Heart right ventricle (tissue), 16 donors: ENCODE measurements around the gene OR52I2. TPM values are rescaled to one million over a fixed set of nuclear protein-coding genes. Genes with fewer than 3 reads are reported as not detected.

ENCODE experiments used
- ATAC-seq, 8 donors: fragments of 200-7000 bp; cut with Tn5 transposase; one replicate each; pipeline ENCODE4 v1.9.1; 2020; ENCODE audit warnings: mild to moderate bottlenecking in 8 of 8, moderate library complexity in 8 of 8, moderate number of reproducible peaks in 1 of 8
- DNase-seq, 2 donors: peaks; one replicate each; pipeline ENCODE4 v3.0.0-alpha.2; 2020
- H3K27ac ChIP-seq, 10 donors: fragments of 200-600 bp; sonication (generic) in 2 of 10; one replicate each; pipeline versions ENCODE4 v1.5.0 to v1.8.0; 2020 to 2022; ENCODE audit warnings: mild to moderate bottlenecking in 3 of 10
- H3K27me3 ChIP-seq, 7 donors: fragments of 200-600 bp; one replicate each; pipeline ENCODE4 v1.8.0; 2021 to 2022; ENCODE audit warnings: mild to moderate bottlenecking in 2 of 7
- H3K36me3 ChIP-seq, 9 donors: fragments of 200-600 bp; sonication (generic) in 1 of 9; one replicate each; pipeline versions ENCODE4 v1.5.0 to v1.8.0; 2020 to 2022; ENCODE audit warnings: mild to moderate bottlenecking in 2 of 9
- H3K4me1 ChIP-seq, 9 donors: fragments of 200-600 bp; sonication (generic) in 1 of 9; one replicate each; pipeline versions ENCODE4 v1.5.0 to v1.8.0; 2020 to 2022; ENCODE audit warnings: mild to moderate bottlenecking in 4 of 9
- H3K4me3 ChIP-seq, 10 donors: fragments of 200-600 bp; sonication (generic) in 2 of 10; one replicate each; pipeline versions ENCODE4 v1.5.0 to v1.8.0; 2020 to 2022; ENCODE audit warnings: mild to moderate bottlenecking in 7 of 10, moderate library complexity in 2 of 10
- H3K9me3 ChIP-seq, 11 donors: fragments of 200-600 bp in 10 of 11; sonication (generic) in 2 of 11; one replicate each; pipeline versions ENCODE4 v1.5.0 to v1.8.0; 2013 to 2022; ENCODE audit warnings: mild to moderate bottlenecking in 2 of 11, control low read depth in 1 of 11, moderate library complexity in 1 of 11
- CTCF ChIP-seq, 9 donors: fragments of 200-600 bp; sonication (generic) in 2 of 9; IDR thresholded peaks; one replicate each; pipeline versions ENCODE4 v1.5.0 to v1.8.0; 2021 to 2022; ENCODE audit warnings: antibody characterized with exemption in 9 of 9, mild to moderate bottlenecking in 5 of 9, moderate library complexity in 1 of 9
- WGBS, 2 donors: extraction: QIAGEN DNeasy Blood & Tissue Kit; methylation state at CpG; one replicate each; pipeline ENCODE4 v1.1.7; 2013; ENCODE audit warnings: inconsistent platforms in 1 of 2; 5-methylcytosine and 5-hydroxymethylcytosine counted together
- intact Hi-C, 10 donors: fragments of 100-400 bp; cut with DNase I; formaldehyde crosslinking; loops; one replicate each; pipeline versions ENCODE4 v1.11.1 to v1.14.2; 2022
- polyA plus RNA-seq, 2 donors: library from polyadenylated mRNA; stranded (reverse); fragments of 200-250 nt; gene quantifications; one replicate each; pipeline ENCODE4 v1.2.3, GENCODE V29; 2013
- total RNA-seq, 10 donors: library from RNA; stranded (reverse); fragmentation: NEBNext Ultra II Directional in 3 of 10; extraction: Animal tissue kit (Norgen Biotek cat#: 25700) in 3 of 10; gene quantifications; one replicate each; pipeline versions ENCODE4 v1.2.1 to v1.2.4, GENCODE V29; 2021 to 2023
- donor health status: Arrhythmogenic right ventricular cardiomyopathy.
- donor health status: ischemic (EF 13 %, LVEDD 7.1; RV severe dilation, severe dysfunction).
- donor health status: healthy with polysubstance abuse.
- donor health status: DM: no; HTN: yes; CAD: no.
- donor health status: DM: no; HTN: no; CAD: no.
- donor health status: ischemic (EF 25% LVEDD 6.9; RV normal size, moderate dysfunction).
- donor health status: ischemic (EF 25% LVEDD 5.7; RV mildly dilated, moderate dysfunction).
- donor health status: healthy.
- donor health status: DM: yes; HTN: yes; CAD: no.
- donor health status: Ischemic cardiomyopathy.
- donor health status: ischemic (EF 35%, LVEDD 5.7; RV mildly dilated, moderate dysfunction).
- donor health status: nonischemic (EF 11% LVEDD 7.7; RV severe dilation, severe dysfunction).
- donor health status: DM: yes; HTN: yes; CAD: no.
- donor health status: PGD.
- donor health status: ischemic (EF 29% LVEDD 5.4; RV normal size, mild dysfunction).
- donor health status: nonischemic (EF 23%, LVEDD 6.1; RV moderate dilation, normal function).

The OR52I2 gene
- total and polyA plus RNA-seq, 12 donors = not detected

DNA sequence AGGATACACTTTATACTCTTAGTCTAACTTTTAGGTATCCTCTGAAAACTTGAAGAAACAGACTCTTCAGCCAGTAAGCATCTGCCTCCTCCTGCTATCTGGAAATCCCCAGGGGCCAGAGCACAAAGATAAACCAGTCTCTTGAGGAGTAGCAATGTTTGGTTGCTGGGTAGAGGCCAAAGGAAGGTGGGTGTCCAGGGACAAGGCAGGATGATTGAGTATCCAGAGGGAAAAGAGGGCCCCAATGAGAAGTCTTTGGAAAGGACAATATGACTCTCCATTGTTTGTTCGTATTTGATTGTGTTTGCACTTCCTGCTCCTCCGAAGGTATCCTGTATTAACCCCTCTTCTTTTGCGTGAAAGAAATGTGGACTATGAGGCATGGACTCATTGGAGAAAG lies 7.5 kb downstream of the OR52I2 start:
- Histone ChIP-seq H3K27me3 (peaks cover 0 to 10% (median 0%) of the 10 kb centered on the region in 7 donors), H3K36me3 (no peaks in the 10 kb centered on the region), H3K4me1 (peaks cover 0 to 8% (median 0%) of the 10 kb centered on the region in 9 donors), H3K27ac (no peak overlapping the region), H3K4me3 (no peak overlapping the region), H3K9me3 (no peaks in the 10 kb centered on the region)
- DNase-seq (no peak), ATAC-seq (no peak)
- intact Hi-C loops = no loop called here
- no peak for TF ChIP-seq CTCF (IDR thresholded peaks at IDR 0.05)
- 59 to 60% methylated on average over 3 of the region's 3 CpGs for WGBS, 2 donors

DNA sequence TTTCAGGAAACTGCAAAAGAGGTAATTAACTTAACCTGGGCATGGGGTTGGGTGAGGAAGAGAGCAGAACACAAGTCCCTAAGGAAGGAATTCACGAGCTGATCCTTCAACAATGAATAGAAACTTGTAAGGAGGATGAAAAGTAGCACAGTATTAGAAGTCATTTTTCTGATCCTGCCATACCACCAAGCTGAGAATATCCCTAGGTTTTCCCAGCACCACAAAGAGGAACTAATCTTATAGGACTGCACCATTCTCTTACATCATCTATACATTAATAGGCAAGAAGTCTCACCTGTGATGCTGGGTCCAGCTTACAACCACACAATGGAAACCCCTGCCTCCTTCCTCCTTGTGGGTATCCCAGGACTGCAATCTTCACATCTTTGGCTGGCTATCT lies 12.2 kb downstream of the OR52I2 start, which contains the start of gene OR52I1:
OR52I1 (plus strand) TSS at position 301 of the 400 bp plus-strand sequence; CDS start at position 301, 0 bp downstream.
- 65 to 77% methylated on average over 1 of the region's 1 CpG for WGBS, 2 donors
- ATAC-seq = no peak
- H3K9me3 ChIP-seq = no peaks in the 10 kb centered on the region
- intact Hi-C loops = no loop called here
- no peak within 1 kb of the TSS for H3K27ac ChIP-seq
- H3K4me3 ChIP-seq = no peak within 1 kb of the TSS
- DNase-seq = no peak
- no peak for TF ChIP-seq CTCF (IDR thresholded peaks at IDR 0.05)
- H3K4me1 ChIP-seq = peaks cover 0 to under 1% (median 0%) of the 10 kb centered on the region in 9 donors
- H3K36me3 ChIP-seq = peaks cover 0 to 35% (median under 1%) of the 10 kb centered on the region in 9 donors
- no peaks in the 10 kb centered on the region for H3K27me3 ChIP-seq

- peaks cover 0 to 31% (median 18%) of the 10 kb centered on the region in 9 donors for H3K4me1 ChIP-seq
- TF ChIP-seq CTCF (IDR thresholded peaks at IDR 0.05) = no peak
- no peaks in the 10 kb centered on the region for H3K9me3 ChIP-seq
- no peak overlapping the region for H3K27ac ChIP-seq
- no peak for ATAC-seq
- WGBS, 2 donors = 87 to 88% methylated on average over 4 of the region's 4 CpGs
- H3K4me3 ChIP-seq = no peak overlapping the region
- DNase-seq = no peak
- H3K27me3 ChIP-seq = no peaks in the 10 kb centered on the region
- intact Hi-C loops = loop anchor here in 1 of 10 donors (10.0 kb wide), 1 partner anchor 420 kb away; no protein-coding TSS in a partner anchor
- H3K36me3 ChIP-seq = peaks cover 1 to 56% (median 24%) of the 10 kb centered on the region in 9 donors
Observed at GRCh38 chr11:4605057-4605456, 23.5 kb downstream of the OR52I2 start.

DNA sequence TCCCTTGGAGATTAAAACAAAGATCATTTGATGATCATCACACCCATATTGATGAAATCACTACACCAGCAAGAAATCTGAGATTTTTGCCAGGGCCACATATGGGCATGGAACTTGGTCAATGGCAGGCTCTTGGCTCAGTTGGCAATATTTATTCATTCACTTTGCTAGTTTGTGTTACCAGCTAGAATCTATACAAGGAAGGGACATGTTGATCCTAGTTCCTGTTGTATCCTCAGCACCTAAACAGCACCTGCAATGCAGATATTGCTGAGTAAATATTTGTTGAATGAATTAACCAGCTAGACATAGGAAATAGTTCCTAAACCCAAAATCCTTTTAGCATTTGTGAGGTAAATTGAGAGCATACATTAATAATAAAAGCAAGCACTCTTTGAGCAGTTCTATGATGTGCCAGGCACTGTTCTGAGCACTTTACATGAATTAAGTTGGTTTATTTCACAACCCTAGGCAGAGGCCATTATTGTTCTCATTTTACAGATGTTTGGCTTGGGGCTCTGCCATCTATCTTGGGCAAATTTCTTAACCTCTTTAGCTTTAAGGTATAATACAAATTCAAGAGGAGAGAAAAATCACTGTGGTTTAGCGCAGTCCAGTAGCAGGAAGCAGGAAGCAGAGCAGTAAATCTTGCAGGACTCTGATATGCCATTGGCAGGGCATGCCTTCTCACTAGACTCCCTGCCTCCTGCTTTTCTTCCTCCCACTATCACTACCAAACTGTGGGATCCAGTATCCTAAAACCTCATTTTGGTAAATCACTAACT lies 24.9 kb downstream of the OR52I2 start:
- no peak for DNase-seq
- Histone ChIP-seq H3K9me3 (no peaks in the 10 kb centered on the region), H3K4me1 (peaks cover 0 to 32% (median 23%) of the 10 kb centered on the region in 9 donors), H3K4me3 (peak overlapping the region in 6 of 10 donors; percentile 62 to 86 (median 76)), H3K27me3 (no peaks in the 10 kb centered on the region), H3K36me3 (peaks cover 0 to 42% (median 15%) of the 10 kb centered on the region in 9 donors), H3K27ac (peak overlapping the region in 4 of 10 donors; percentile 92 to 96 (median 94))
- intact Hi-C loops = loop anchor here in 1 of 10 donors (10.0 kb wide), 1 partner anchor 422 kb away; no protein-coding TSS in a partner anchor
- TF ChIP-seq CTCF (IDR thresholded peaks at IDR 0.05) = no peak
- WGBS, 2 donors = 55 to 84% methylated on average over 1 of the region's 1 CpG
- ATAC-seq = no peak
